ENCODE results near the gene PSPN.
"Not testable (repeated sequence)": the region's sequence is repeated elsewhere in the genome, so short reads cannot be mapped to it uniquely, and the experiment has no call there.

GRCh38 chr19:6349271-6349670 lies 26.5 kb downstream of the PSPN start:
- TF ChIP-seq, protein P1, sequence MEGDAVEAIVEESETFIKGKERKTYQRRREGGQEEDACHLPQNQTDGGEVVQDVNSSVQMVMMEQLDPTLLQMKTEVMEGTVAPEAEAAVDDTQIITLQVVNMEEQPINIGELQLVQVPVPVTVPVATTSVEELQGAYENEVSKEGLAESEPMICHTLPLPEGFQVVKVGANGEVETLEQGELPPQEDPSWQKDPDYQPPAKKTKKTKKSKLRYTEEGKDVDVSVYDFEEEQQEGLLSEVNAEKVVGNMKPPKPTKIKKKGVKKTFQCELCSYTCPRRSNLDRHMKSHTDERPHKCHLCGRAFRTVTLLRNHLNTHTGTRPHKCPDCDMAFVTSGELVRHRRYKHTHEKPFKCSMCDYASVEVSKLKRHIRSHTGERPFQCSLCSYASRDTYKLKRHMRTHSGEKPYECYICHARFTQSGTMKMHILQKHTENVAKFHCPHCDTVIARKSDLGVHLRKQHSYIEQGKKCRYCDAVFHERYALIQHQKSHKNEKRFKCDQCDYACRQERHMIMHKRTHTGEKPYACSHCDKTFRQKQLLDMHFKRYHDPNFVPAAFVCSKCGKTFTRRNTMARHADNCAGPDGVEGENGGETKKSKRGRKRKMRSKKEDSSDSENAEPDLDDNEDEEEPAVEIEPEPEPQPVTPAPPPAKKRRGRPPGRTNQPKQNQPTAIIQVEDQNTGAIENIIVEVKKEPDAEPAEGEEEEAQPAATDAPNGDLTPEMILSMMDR (IDR thresholded peaks at IDR 0.05), result not testable (repeated sequence)
- TF ChIP-seq POLR2A (IDR thresholded peaks at IDR 0.05), result not testable (repeated sequence)

Measured in right lobe of liver (tissue), 4 donors.